Measurements from ENCODE around the gene MYO3A. TPM values are rescaled to one million over a fixed set of nuclear protein-coding genes. Genes with fewer than 3 reads are reported as not detected.

Gene MYO3A
- total RNA-seq, 1 experiment from 2014 or later = not detected

- H3K9me3 ChIP-seq = no peaks in the 10 kb centered on the region
- ChIA-PET CTCF (no interaction called here), POLR2A (no interaction called here)
- H3K4me3 ChIP-seq (ENCODE audit: low read depth, low read length) = no peak overlapping the region
- Mint-ChIP-seq H3K27ac (ENCODE audit: unreplicated experiment) (no peak overlapping the region), H3K4me1 (ENCODE audit: low read depth, unreplicated experiment) (no peaks in the 10 kb centered on the region), H3K4me3 (ENCODE audit: unreplicated experiment) (no peak overlapping the region), H3K9me3 (ENCODE audit: unreplicated experiment) (no peaks in the 10 kb centered on the region), H3K27me3 (ENCODE audit: insufficient read depth, unreplicated experiment) (peaks cover 5% of the 10 kb centered on the region), H3K36me3 (ENCODE audit: insufficient read depth, unreplicated experiment) (no peaks in the 10 kb centered on the region)
- no peaks in the 10 kb centered on the region for H3K4me1 ChIP-seq
- H3K36me3 ChIP-seq (ENCODE audit: control insufficient read depth, insufficient read depth, low read length) = no peaks in the 10 kb centered on the region
- no peak for TF ChIP-seq CTCF (IDR thresholded peaks at IDR 0.05; ENCODE audit: insufficient read depth in 1 of 2, low read depth in 1 of 2, low read length in 1 of 2, severe bottlenecking in 1 of 2, unreplicated experiment in 1 of 2)
- BruUV-seq (replicated peaks) = no TSS peak
- intact Hi-C loops (cut with micrococcal nuclease; ENCODE audit: unreplicated experiment) = no loop called here
- no peaks in the 10 kb centered on the region for H3K27me3 ChIP-seq (replicated peaks; ENCODE audit: control insufficient read depth, insufficient read depth, low read length)
- DNase-seq = no peak
Measured at GRCh38 chr10:25978771-25979170, 44.7 kb downstream of the MYO3A start.

DNA sequence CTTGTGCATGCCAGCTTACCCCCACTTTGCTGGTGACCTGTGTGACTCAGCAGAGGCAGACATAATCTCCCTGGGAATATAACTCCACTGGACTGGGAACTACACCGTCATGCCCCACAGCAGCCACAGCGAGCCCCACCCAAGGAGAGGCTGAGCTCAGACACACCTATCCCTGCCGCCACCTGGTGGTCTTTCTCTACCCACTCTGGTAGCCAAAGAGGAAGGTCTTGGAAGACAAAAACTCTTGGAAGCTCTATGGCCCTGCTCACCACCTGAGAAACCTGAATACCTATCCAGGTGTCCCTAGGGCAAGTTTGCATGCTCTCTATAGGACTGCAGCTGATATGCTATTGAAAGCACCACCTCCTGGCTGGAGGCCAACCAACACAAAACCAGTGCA lies 48.1 kb downstream of the MYO3A start:
- no peaks in the 10 kb centered on the region for H3K9me3 Mint-ChIP-seq (ENCODE audit: unreplicated experiment)
- Histone ChIP-seq H3K4me1 (no peaks in the 10 kb centered on the region), H3K9me3 (no peaks in the 10 kb centered on the region), H3K27me3 (replicated peaks; ENCODE audit: control insufficient read depth, insufficient read depth, low read length) (no peaks in the 10 kb centered on the region), H3K4me3 (ENCODE audit: low read depth, low read length) (no peak overlapping the region), H3K36me3 (ENCODE audit: control insufficient read depth, insufficient read depth, low read length) (no peaks in the 10 kb centered on the region)
- DNase-seq = no peak
- TF ChIP-seq CTCF (IDR thresholded peaks at IDR 0.05; ENCODE audit: insufficient read depth in 1 of 2, low read depth in 1 of 2, low read length in 1 of 2, severe bottlenecking in 1 of 2, unreplicated experiment in 1 of 2) = no peak
- BruUV-seq (replicated peaks) = no TSS peak
- ChIA-PET POLR2A (no interaction called here), CTCF (no interaction called here)
- H3K27ac Mint-ChIP-seq (ENCODE audit: unreplicated experiment) = no peak overlapping the region
- H3K4me1 Mint-ChIP-seq (ENCODE audit: low read depth, unreplicated experiment) = no peaks in the 10 kb centered on the region
- no peak overlapping the region for H3K4me3 Mint-ChIP-seq (ENCODE audit: unreplicated experiment)
- no peaks in the 10 kb centered on the region for H3K36me3 Mint-ChIP-seq (ENCODE audit: insufficient read depth, unreplicated experiment)
- intact Hi-C loops (cut with micrococcal nuclease; ENCODE audit: unreplicated experiment) = no loop called here
- H3K27me3 Mint-ChIP-seq (ENCODE audit: insufficient read depth, unreplicated experiment) = peaks cover 8% of the 10 kb centered on the region

GRCh38 chr10:25988583-25988982 lies 54.6 kb downstream of the MYO3A start:
- no peaks in the 10 kb centered on the region for H3K9me3 ChIP-seq
- no peak overlapping the region for H3K4me3 ChIP-seq (ENCODE audit: low read depth, low read length)
- TF ChIP-seq CTCF (IDR thresholded peaks at IDR 0.05; ENCODE audit: insufficient read depth in 1 of 2, low read depth in 1 of 2, low read length in 1 of 2, severe bottlenecking in 1 of 2, unreplicated experiment in 1 of 2) = no peak
- intact Hi-C loops (cut with micrococcal nuclease; ENCODE audit: unreplicated experiment) = no loop called here
- no peaks in the 10 kb centered on the region for H3K36me3 Mint-ChIP-seq (ENCODE audit: insufficient read depth, unreplicated experiment)
- CTCF ChIA-PET = interaction anchor here (0.7 kb wide), 1 partner anchor 113 kb away, joined by 3 read pairs; no protein-coding TSS in a partner anchor
- H3K9me3 Mint-ChIP-seq (ENCODE audit: unreplicated experiment) = no peaks in the 10 kb centered on the region
- no peaks in the 10 kb centered on the region for H3K27me3 ChIP-seq (replicated peaks; ENCODE audit: control insufficient read depth, insufficient read depth, low read length)
- no peak overlapping the region for H3K27ac Mint-ChIP-seq (ENCODE audit: unreplicated experiment)
- H3K36me3 ChIP-seq (ENCODE audit: control insufficient read depth, insufficient read depth, low read length) = no peaks in the 10 kb centered on the region
- no peak overlapping the region for H3K4me3 Mint-ChIP-seq (ENCODE audit: unreplicated experiment)
- BruUV-seq (replicated peaks) = no TSS peak
- H3K4me1 ChIP-seq = no peaks in the 10 kb centered on the region
- H3K27me3 Mint-ChIP-seq (ENCODE audit: insufficient read depth, unreplicated experiment) = peaks cover 5% of the 10 kb centered on the region
- no peak for DNase-seq
- POLR2A ChIA-PET = no interaction called here
- no peaks in the 10 kb centered on the region for H3K4me1 Mint-ChIP-seq (ENCODE audit: low read depth, unreplicated experiment)

Measured in Caco-2 (cell line).